OCI-LY7 (cell line): ENCODE measurements around the gene SIGMAR1. TPM values are rescaled to one million over a fixed set of nuclear protein-coding genes. Genes with fewer than 3 reads are reported as not detected.
A peak's percentile ranks its signal among the peaks of the same experiment; 100 is the strongest.

Experiments used
- BruUV-seq: library from RNA; stranded (reverse); fragments of 400-500 nt; replicated peaks from 2 replicates; lab custom pipeline; 2021; lab: Mats Ljungman, UMichigan
- CTCF ChIA-PET: fragments of 300-600 bp; sonication (Branson Sonifier 250); formaldehyde crosslinking; loops from one replicate; lab custom pipeline; 2022; ENCODE audit warnings: antibody characterized with exemption; ENCODE audit not compliant: unreplicated experiment; lab: Charles Lee
- POLR2A ChIA-PET: fragments of 300-600 bp; sonication (Branson Sonifier 250); formaldehyde crosslinking; loops from one replicate; lab custom pipeline; 2022; ENCODE audit warnings: antibody characterized with exemption; lab: Charles Lee
- DNase-seq: peaks from one replicate; pipeline ENCODE4 v3.0.0-alpha.2; 2015; ENCODE audit warnings: low spot score
- H2AFZ ChIP-seq: fragments of 200-600 bp; sonication (generic), shearing (Covaris generic); 2 replicates; pipeline ENCODE4 v1.6.1; 2014; ENCODE audit warnings: mild to moderate bottlenecking, antibody characterized with exemption, low read length, moderate library complexity
- H3K27ac ChIP-seq: fragments of 200-600 bp; sonication (generic); 2 replicates; pipeline ENCODE4 v1.5.1; 2014; ENCODE audit warnings: mixed run types, low read depth, mild to moderate bottlenecking, moderate library complexity, low read length, inconsistent platforms; ENCODE audit not compliant: poor library complexity, severe bottlenecking
- H3K36me3 ChIP-seq: fragments of 200-600 bp; sonication (generic); 2 replicates; pipeline ENCODE4 v1.6.1; 2014; ENCODE audit warnings: mild to moderate bottlenecking, antibody characterized with exemption, low read length, moderate library complexity, mixed read lengths; ENCODE audit not compliant: insufficient read depth
- H3K4me1 ChIP-seq: fragments of 200-600 bp; sonication (generic); 2 replicates; pipeline ENCODE4 v1.5.1; 2014; ENCODE audit warnings: mild to moderate bottlenecking, low read length; ENCODE audit not compliant: insufficient read depth, poor library complexity, severe bottlenecking
- H3K4me2 ChIP-seq: fragments of 200-600 bp; sonication (generic); 2 replicates; pipeline ENCODE4 v1.6.1; 2014; ENCODE audit warnings: mild to moderate bottlenecking, low read length
- H3K4me3 ChIP-seq: fragments of 200-600 bp; sonication (generic); 2 replicates; pipeline ENCODE4 v1.5.1; 2014; ENCODE audit warnings: mild to moderate bottlenecking, low read depth, low read length; ENCODE audit not compliant: poor library complexity, severe bottlenecking
- H3K79me2 ChIP-seq: fragments of 200-600 bp; sonication (generic); 2 replicates; pipeline ENCODE4 v1.6.1; 2016; ENCODE audit warnings: low read depth, mild to moderate bottlenecking, low read length, moderate library complexity, mixed read lengths; ENCODE audit not compliant: insufficient read depth
- H3K9me2 ChIP-seq: fragments of 200-600 bp; sonication (generic); 2 replicates; pipeline ENCODE4 v1.6.1; 2016; ENCODE audit warnings: mild to moderate bottlenecking, low read length, mixed read lengths; ENCODE audit not compliant: insufficient read depth
- H3K9me3 ChIP-seq: fragments of 200-600 bp; sonication (generic); 2 replicates; pipeline ENCODE4 v1.6.1; 2014; ENCODE audit warnings: mild to moderate bottlenecking, mixed run types, low read length, mixed read lengths
- H4K20me1 ChIP-seq: fragments of 200-600 bp; sonication (generic); 2 replicates; pipeline ENCODE4 v1.6.1; 2014; ENCODE audit warnings: mild to moderate bottlenecking, antibody characterized with exemption, low read length, moderate library complexity, mixed read lengths; ENCODE audit not compliant: insufficient read depth
- CTCF ChIP-seq: fragments of 200-600 bp; sonication (generic); conservative IDR thresholded peaks from 2 replicates; pipeline ENCODE4 v1.5.1; 2014; ENCODE audit warnings: mild to moderate bottlenecking, antibody characterized with exemption, low read length, moderate library complexity, mixed read lengths
- EZH2phosphoT487 ChIP-seq: fragments of 200-600 bp; sonication (generic); IDR thresholded peaks from 2 replicates; pipeline ENCODE4 v1.6.1; 2018; ENCODE audit warnings: low read depth, borderline replicate concordance, mild to moderate bottlenecking, mixed run types, antibody characterized with exemption, low read length, moderate library complexity, mixed read lengths
- intact Hi-C: fragments of 100-400 bp; cut with micrococcal nuclease; formaldehyde crosslinking; loops from one replicate; pipeline ENCODE4 v1.10.0; 2022; ENCODE audit not compliant: unreplicated experiment
- total RNA-seq, 2 experiments: library from RNA; depleted of rRNA in 1 of 2; stranded (reverse); fragments of >200 nt in 1 of 2; shearing (Covaris generic) in 1 of 2; gene quantifications; 2 replicates each; pipeline ENCODE4 v1.2.3, GENCODE V29; 2014 to 2022

SIGMAR1 gene
- total RNA-seq, 2 experiments from 2014 or later: 103 to 110 TPM

DNA sequence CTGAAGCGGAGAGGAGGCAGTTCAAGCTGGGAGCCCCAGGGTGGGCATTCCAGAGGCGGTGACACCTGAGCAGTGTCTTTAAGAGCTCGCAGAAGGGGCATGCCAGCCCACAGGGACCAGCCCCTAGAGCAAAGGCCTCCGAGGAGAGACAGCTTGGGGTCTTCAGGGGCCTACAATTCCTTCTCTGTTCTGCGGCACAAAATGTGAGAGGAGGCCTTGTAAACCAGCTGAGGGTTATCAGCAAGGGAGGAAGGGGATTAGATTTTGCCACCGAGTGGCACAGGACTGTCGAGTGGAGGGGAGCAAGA lies 505 bp upstream of the SIGMAR1 start:
- no peaks in the 10 kb centered on the region for H3K9me3 ChIP-seq
- ChIA-PET POLR2A (interaction anchor here (0.6 to 7.3 kb wide), 10 partner anchors 9 to 516 kb away, joined by 3 to 66 read pairs (median 4); partner anchors contain the start of genes DCTN3, GALT and RPP25L), CTCF (interaction anchor here (0.9 to 4.5 kb wide), 3 partner anchors 9 to 27 kb away, joined by 4 to 35 read pairs (median 4); partner anchors contain the start of genes DCTN3 and GALT)
- DNase-seq: no peak
- peak overlapping the region; percentile 86 for H2AFZ ChIP-seq
- intact Hi-C loops: loop anchor here (1.0 kb wide), 1 partner anchor 8 kb away; the partner anchor contains the start of gene GALT
- H3K4me2 ChIP-seq: peak overlapping the region; percentile 92
- no peaks in the 10 kb centered on the region for H3K9me2 ChIP-seq
- H4K20me1 ChIP-seq: no peaks in the 10 kb centered on the region
- H3K4me3 ChIP-seq: peak overlapping the region; percentile 86
- H3K27ac ChIP-seq: peak overlapping the region; percentile 48
- H3K4me1 ChIP-seq: peaks cover 24% of the 10 kb centered on the region
- peaks cover 20% of the 10 kb centered on the region for H3K79me2 ChIP-seq
- no peak for TF ChIP-seq CTCF
- no peak for TF ChIP-seq EZH2phosphoT487
- peaks cover 21% of the 10 kb centered on the region; the same call in 1 of the 2 replicates for H3K36me3 ChIP-seq
- BruUV-seq: no TSS peak

DNA sequence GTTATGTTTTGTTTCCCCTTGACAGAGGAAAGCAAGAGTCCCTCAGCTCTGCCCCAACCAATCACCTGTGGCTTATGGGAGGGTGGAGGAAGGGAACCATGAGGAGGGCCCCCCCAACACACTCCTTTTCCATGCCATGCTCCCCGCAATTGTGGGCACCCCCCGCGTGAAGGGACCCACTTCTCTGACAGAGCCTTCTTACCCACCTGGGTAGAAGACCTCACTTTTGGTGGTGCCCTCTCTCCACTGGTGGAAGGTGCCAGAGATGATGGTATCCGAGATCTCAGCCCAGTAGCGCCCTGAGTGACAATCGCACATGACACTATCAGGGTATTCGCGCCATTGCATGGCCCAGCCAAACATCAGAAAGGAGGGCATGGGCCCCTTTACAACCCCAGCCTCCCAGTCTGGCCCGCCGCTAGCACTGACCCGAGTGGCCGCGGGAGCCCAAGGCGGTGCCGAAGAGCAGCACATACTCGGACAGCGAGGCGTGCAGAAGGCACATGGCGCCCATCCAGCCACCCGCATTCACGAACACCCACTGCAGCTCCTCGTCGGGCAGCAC lies 714 bp downstream of the SIGMAR1 start:
- Histone ChIP-seq H4K20me1 (0 out of 2 replicates have a peak, but pooled peaks cover 1% of the 10 kb centered on the region), H3K4me2 (peak overlapping the region; percentile 92), H3K4me1 (peaks cover 24% of the 10 kb centered on the region), H3K4me3 (peak overlapping the region; percentile 86), H3K27ac (peak overlapping the region; percentile 48), H3K79me2 (peaks cover 20% of the 10 kb centered on the region), H3K36me3 (peaks cover 21% of the 10 kb centered on the region; the same call in 1 of the 2 replicates), H3K9me2 (no peaks in the 10 kb centered on the region), H2AFZ (peak overlapping the region; percentile 86; the same call in 1 of the 2 replicates), H3K9me3 (no peaks in the 10 kb centered on the region)
- ChIA-PET CTCF (interaction anchor here (4.5 kb wide), 1 partner anchor 11 kb away, joined by 35 read pairs; the partner anchor contains the start of gene GALT), POLR2A (interaction anchor here (0.6 to 7.3 kb wide), 7 partner anchors 10 to 1226 kb away, joined by 3 to 66 read pairs (median 5); partner anchors contain the start of genes DCTN3, GALT and RPP25L)
- BruUV-seq: no TSS peak
- intact Hi-C loops: no loop called here
- TF ChIP-seq CTCF (no peak), EZH2phosphoT487 (no peak)
- DNase-seq: peak; percentile 36

- TF ChIP-seq CTCF (no peak), EZH2phosphoT487 (no peak)
- Histone ChIP-seq H2AFZ (no peak overlapping the region), H4K20me1 (0 out of 2 replicates have a peak, but pooled peaks cover 5% of the 10 kb centered on the region), H3K36me3 (peaks cover 21% of the 10 kb centered on the region; the same call in 1 of the 2 replicates), H3K79me2 (peaks cover 20% of the 10 kb centered on the region), H3K4me3 (peak overlapping the region; percentile 86), H3K4me1 (peaks cover 24% of the 10 kb centered on the region), H3K4me2 (peak overlapping the region; percentile 92), H3K9me3 (no peaks in the 10 kb centered on the region), H3K27ac (no peak overlapping the region), H3K9me2 (no peaks in the 10 kb centered on the region)
- ChIA-PET POLR2A (interaction anchor here (0.6 to 7.3 kb wide), 5 partner anchors 12 to 308 kb away, joined by 3 to 66 read pairs (median 12); partner anchors contain the start of genes DCTN3, GALT and RPP25L), CTCF (interaction anchor here (1.0 to 4.5 kb wide), 2 partner anchors 12 to 16 kb away, joined by 3 to 35 read pairs; partner anchors contain the start of genes DCTN3 and GALT)
- intact Hi-C loops: no loop called here
- no TSS peak for BruUV-seq
- DNase-seq: no peak
Measured at GRCh38 chr9:34635556-34635955, 2.0 kb downstream of the SIGMAR1 start.
